Mucosa of descending colon (tissue), 3 donors: ENCODE measurements around the gene HEPACAM2. TPM values are rescaled to one million over a fixed set of nuclear protein-coding genes. Genes with fewer than 3 reads are reported as not detected.

Experiments used
- ATAC-seq: fragments of 200-7000 bp; cut with Tn5 transposase; one replicate; pipeline ENCODE4 v1.9.1; 2020; ENCODE audit warnings: mild to moderate bottlenecking, moderate library complexity
- DNase-seq, 3 donors: peaks; one replicate each; pipeline ENCODE4 v3.0.0-alpha.2; 2020
- H3K36me3 ChIP-seq: fragments of 200-600 bp; one replicate; pipeline ENCODE4 v1.8.0; 2021; ENCODE audit warnings: low read depth, mild to moderate bottlenecking
- H3K4me1 ChIP-seq: fragments of 200-600 bp; one replicate; pipeline ENCODE4 v1.8.0; 2021; ENCODE audit warnings: low read depth, mild to moderate bottlenecking
- H3K4me3 ChIP-seq: fragments of 200-600 bp; one replicate; pipeline ENCODE4 v1.8.0; 2021; ENCODE audit warnings: mild to moderate bottlenecking
- H3K9me3 ChIP-seq: fragments of 200-600 bp; one replicate; pipeline ENCODE4 v1.8.0; 2021; ENCODE audit warnings: mild to moderate bottlenecking
- CTCF ChIP-seq: fragments of 200-600 bp; IDR thresholded peaks from one replicate; pipeline ENCODE4 v1.8.0; 2022; ENCODE audit warnings: antibody characterized with exemption, mild to moderate bottlenecking
- intact Hi-C, 2 donors: fragments of 100-400 bp; cut with DNase I in 1 of 2; cut with micrococcal nuclease in 1 of 2; formaldehyde crosslinking; loops; one replicate each; pipeline versions ENCODE4 v1.11.0 to v1.11.1; 2022; cut with DNase I, micrococcal nuclease
- total RNA-seq, 3 donors: library from RNA; stranded (reverse); fragmentation: NEBNext Ultra II Directional in 2 of 3; extraction: Animal tissue kit (Norgen Biotek cat#: 25700) in 2 of 3; gene quantifications; one replicate each; pipeline versions ENCODE4 v1.2.1 to v1.2.4, GENCODE V29; 2021 to 2023
- donor health status: DM: no; HTN: no; CAD: no; lungs with moderate emphysema.
- donor health status: DM: no; HTN: no; CAD: no.
- donor health status: DM: no; HTN: yes; CAD: no.

HEPACAM2 gene
- total RNA-seq, 3 donors from 2014 or later: 24.2 to 106 (median 70.6) TPM

- Histone ChIP-seq H3K36me3 (no peaks in the 10 kb centered on the region), H3K4me3 (no peak overlapping the region), H3K4me1 (no peaks in the 10 kb centered on the region), H3K9me3 (no peaks in the 10 kb centered on the region)
- intact Hi-C loops: no loop called here
- ATAC-seq: peak; percentile 96
- TF ChIP-seq CTCF: no peak
- peak in 2 of 3 donors; percentile 27 to 59 for DNase-seq
These were observed 22.8 kb downstream of the HEPACAM2 start for GRCh38 chr7:93203496-93203895.

GRCh38 chr7:93202594-93203250, 23.5 kb downstream of the HEPACAM2 start:
- intact Hi-C loops: no loop called here
- no peak for TF ChIP-seq CTCF
- no peaks in the 10 kb centered on the region for H3K9me3 ChIP-seq
- no peak overlapping the region for H3K4me3 ChIP-seq
- H3K36me3 ChIP-seq: no peaks in the 10 kb centered on the region
- no peaks in the 10 kb centered on the region for H3K4me1 ChIP-seq
- ATAC-seq (peak; percentile 83), DNase-seq (peak in 2 of 3 donors; percentile 42 to 50)

GRCh38 chr7:93198472-93198871, 27.8 kb downstream of the HEPACAM2 start:
- DNase-seq: no peak
- no peak for TF ChIP-seq CTCF
- no peak overlapping the region for H3K4me3 ChIP-seq
- H3K36me3 ChIP-seq: no peaks in the 10 kb centered on the region
- no peaks in the 10 kb centered on the region for H3K4me1 ChIP-seq
- peak; percentile 7 for ATAC-seq
- intact Hi-C loops: no loop called here
- H3K9me3 ChIP-seq: no peaks in the 10 kb centered on the region

GRCh38 chr7:93196336-93196735, 29.9 kb downstream of the HEPACAM2 start:
- H3K4me3 ChIP-seq: no peak overlapping the region
- H3K36me3 ChIP-seq: no peaks in the 10 kb centered on the region
- intact Hi-C loops: no loop called here
- TF ChIP-seq CTCF: no peak
- no peaks in the 10 kb centered on the region for H3K4me1 ChIP-seq
- peak in 1 of 3 donors; percentile 40 for DNase-seq
- peak; percentile 81 for ATAC-seq
- H3K9me3 ChIP-seq: no peaks in the 10 kb centered on the region

GRCh38 chr7:93194386-93194785, 31.9 kb downstream of the HEPACAM2 start:
- intact Hi-C loops: no loop called here
- DNase-seq (no peak), ATAC-seq (peak; percentile 42)
- Histone ChIP-seq H3K9me3 (no peaks in the 10 kb centered on the region), H3K36me3 (no peaks in the 10 kb centered on the region), H3K4me1 (no peaks in the 10 kb centered on the region), H3K4me3 (no peak overlapping the region)
- TF ChIP-seq CTCF: no peak
